WTC11 (cell line): Measurements from ENCODE around the gene SOS2. TPM values are rescaled to one million over a fixed set of nuclear protein-coding genes. Genes with fewer than 3 reads are reported as not detected.
A peak's percentile ranks its signal among the peaks of the same experiment; 100 is the strongest.

Source experiments
- ATAC-seq: fragments of 200-7000 bp; cut with Tn5 transposase; 2 replicates; pipeline ENCODE4 v1.10.0; 2021; ENCODE audit warnings: mild to moderate bottlenecking, moderate library complexity
- CTCF ChIA-PET: fragments of 300-600 bp; sonication (Branson Sonifier 250); formaldehyde crosslinking; loops from one replicate; lab custom pipeline; 2021; ENCODE audit warnings: antibody characterized with exemption; lab: Charles Lee
- POLR2A ChIA-PET: fragments of 350-600 bp; sonication (Branson Sonifier 250); formaldehyde crosslinking; loops from one replicate; lab custom pipeline; 2021; ENCODE audit warnings: antibody characterized with exemption; lab: Charles Lee
- DNase-seq: peaks from one replicate; pipeline ENCODE4 v3.0.0; 2021; ENCODE audit warnings: low spot score
- H3K27ac Mint-ChIP-seq: 2 replicates; pipeline ENCODE4 v1.8.0; 2021; ENCODE audit warnings: mixed read lengths
- H3K27me3 Mint-ChIP-seq: 2 replicates; pipeline ENCODE4 v1.8.0; 2021; ENCODE audit warnings: low read depth, mild to moderate bottlenecking, moderate library complexity, mixed read lengths
- H3K36me3 Mint-ChIP-seq: 2 replicates; pipeline ENCODE4 v1.8.0; 2021; ENCODE audit warnings: mixed read lengths
- H3K4me1 Mint-ChIP-seq: 2 replicates; pipeline ENCODE4 v1.8.0; 2022; ENCODE audit warnings: mixed read lengths
- H3K4me3 Mint-ChIP-seq: 2 replicates; pipeline ENCODE4 v1.8.0; 2021; ENCODE audit warnings: mild to moderate bottlenecking, moderate library complexity, mixed read lengths
- H3K9me3 Mint-ChIP-seq: 2 replicates; pipeline ENCODE4 v1.8.0; 2021; ENCODE audit warnings: mixed read lengths
- ATF1 ChIP-seq: sonication (generic); formaldehyde crosslinking; IDR thresholded peaks from 2 replicates; pipeline ENCODE4 v1.8.1; 2023; ENCODE audit warnings: mild to moderate bottlenecking, moderate library complexity, missing genetic modification reagents
- ATF6 ChIP-seq: sonication (generic); formaldehyde crosslinking; IDR thresholded peaks from 2 replicates; pipeline ENCODE4 v1.8.1; 2023; ENCODE audit warnings: mild to moderate bottlenecking, missing genetic modification reagents
- CDX4 ChIP-seq: fragments of 250-450 bp; sonication (Bioruptor Pico); IDR thresholded peaks from 2 replicates; pipeline ENCODE4 v1.9.0; 2021; ENCODE audit warnings: moderate library complexity, mild to moderate bottlenecking, inconsistent platforms, borderline replicate concordance
- CREB1 ChIP-seq: sonication (generic); formaldehyde crosslinking; IDR thresholded peaks from 2 replicates; pipeline ENCODE4 v1.8.0; 2023; ENCODE audit warnings: mild to moderate bottlenecking, missing genetic modification reagents
- EMX1 ChIP-seq: fragments of 250-450 bp; sonication (Bioruptor Pico); IDR thresholded peaks from 2 replicates; pipeline ENCODE4 v1.8.0; 2021; ENCODE audit warnings: mild to moderate bottlenecking
- ESRRA ChIP-seq: sonication (generic); formaldehyde crosslinking; IDR thresholded peaks from 2 replicates; pipeline ENCODE4 v1.8.1; 2022; ENCODE audit warnings: mild to moderate bottlenecking, missing genetic modification reagents, borderline replicate concordance
- HMGXB4 ChIP-seq: sonication (generic); formaldehyde crosslinking; IDR thresholded peaks from 2 replicates; pipeline ENCODE4 v1.8.1; 2023; ENCODE audit warnings: mild to moderate bottlenecking, moderate library complexity, missing genetic modification reagents
- MAX ChIP-seq: sonication (generic); formaldehyde crosslinking; IDR thresholded peaks from 2 replicates; pipeline ENCODE4 v1.8.0; 2022; ENCODE audit warnings: mild to moderate bottlenecking, missing genetic modification reagents
- NFATC4 ChIP-seq: fragments of 250-450 bp; sonication (Bioruptor Pico); IDR thresholded peaks from 2 replicates; pipeline ENCODE4 v1.9.0; 2021; ENCODE audit warnings: mild to moderate bottlenecking
- NR2C2 ChIP-seq: sonication (generic); formaldehyde crosslinking; IDR thresholded peaks from 2 replicates; pipeline ENCODE4 v1.8.0; 2022; ENCODE audit warnings: mild to moderate bottlenecking, missing genetic modification reagents
- USF1 ChIP-seq: sonication (generic); formaldehyde crosslinking; IDR thresholded peaks from 2 replicates; pipeline ENCODE4 v1.8.0; 2022; ENCODE audit warnings: mild to moderate bottlenecking, missing genetic modification reagents
- ZMAT4 ChIP-seq: fragments of 250-450 bp; sonication (Bioruptor Pico); IDR thresholded peaks from 2 replicates; pipeline ENCODE4 v1.9.0; 2021; ENCODE audit warnings: mild to moderate bottlenecking
- ZNF138 ChIP-seq: sonication (generic); formaldehyde crosslinking; conservative IDR thresholded peaks from 2 replicates; pipeline ENCODE4 v1.8.1; 2022; ENCODE audit warnings: mild to moderate bottlenecking, moderate library complexity, missing genetic modification reagents
- ZNF232 ChIP-seq: sonication (generic); formaldehyde crosslinking; IDR thresholded peaks from 2 replicates; pipeline ENCODE4 v1.8.0; 2022; ENCODE audit warnings: mild to moderate bottlenecking, missing genetic modification reagents
- ZNF416 ChIP-seq: fragments of 250-450 bp; sonication (Bioruptor Pico); IDR thresholded peaks from 2 replicates; pipeline ENCODE4 v1.9.0; 2021; ENCODE audit warnings: mild to moderate bottlenecking, inconsistent platforms
- ZNF423 ChIP-seq: fragments of 250-450 bp; sonication (Bioruptor Pico); IDR thresholded peaks from 2 replicates; pipeline ENCODE4 v2.1.2; 2022; ENCODE audit warnings: mild to moderate bottlenecking, moderate library complexity
- total RNA-seq: library from RNA; stranded (reverse); gene quantifications from 3 replicates; pipeline ENCODE4 v1.2.3, GENCODE V29; 2021

SOS2 gene
- total RNA-seq, 1 experiment from 2014 or later, result 11.0 TPM

GRCh38 chr14:50148799-50149198 lies 82.6 kb downstream of the SOS2 start:
- POLR2A ChIA-PET, result no interaction called here
- CTCF ChIA-PET, result no interaction called here
- peaks cover 3% of the 10 kb centered on the region for H3K36me3 Mint-ChIP-seq
- no peaks in the 10 kb centered on the region for H3K4me1 Mint-ChIP-seq
- H3K27me3 Mint-ChIP-seq, result no peaks in the 10 kb centered on the region
- H3K27ac Mint-ChIP-seq, result no peak overlapping the region
- TF ChIP-seq ESRRA (CRISPR knock-in tag) (no peak), NR2C2 (CRISPR knock-in tag) (no peak), HMGXB4 (no peak), EMX1 (CRISPR knock-in tag) (no peak), ATF1 (CRISPR knock-in tag) (no peak), ATF6 (CRISPR knock-in tag) (no peak), ZNF416 (CRISPR knock-in tag) (no peak), ZNF138 (CRISPR knock-in tag) (no peak), ZNF232 (CRISPR knock-in tag) (no peak)
- no peak overlapping the region for H3K4me3 Mint-ChIP-seq
- DNase-seq (no peak), ATAC-seq (no peak)
- no peaks in the 10 kb centered on the region for H3K9me3 Mint-ChIP-seq

GRCh38 chr14:50139192-50139591 lies 92.2 kb downstream of the SOS2 start:
- ChIA-PET POLR2A (no interaction called here), CTCF (no interaction called here)
- no peak for DNase-seq

GRCh38 chr14:50127802-50128201 lies 103.6 kb downstream of the SOS2 start:
- Mint-ChIP-seq H3K9me3 (peaks cover 6% of the 10 kb centered on the region), H3K4me1 (peaks cover 3% of the 10 kb centered on the region), H3K27me3 (no peaks in the 10 kb centered on the region), H3K36me3 (peaks cover 19% of the 10 kb centered on the region), H3K27ac (no peak overlapping the region), H3K4me3 (no peak overlapping the region)
- ATAC-seq (no peak), DNase-seq (no peak)
- CTCF ChIA-PET, result no interaction called here
- POLR2A ChIA-PET, result no interaction called here
- TF ChIP-seq ZMAT4 (CRISPR knock-in tag) (no peak), CREB1 (CRISPR knock-in tag) (no peak), USF1 (no peak), MAX (CRISPR knock-in tag) (no peak), CDX4 (CRISPR knock-in tag) (no peak), NFATC4 (CRISPR knock-in tag) (no peak), ATF6 (CRISPR knock-in tag) (no peak)

More at GRCh38 chr14:50139192-50139591, 92.2 kb downstream of the SOS2 start:
- H3K4me1 Mint-ChIP-seq, result peaks cover 7% of the 10 kb centered on the region; the same call in 1 of the 2 replicates
- H3K9me3 Mint-ChIP-seq, result no peaks in the 10 kb centered on the region
- no peak overlapping the region for H3K4me3 Mint-ChIP-seq
- no peaks in the 10 kb centered on the region for H3K36me3 Mint-ChIP-seq
- peak; percentile 91 for ATAC-seq
- peak; percentile 49; the same call in 1 of the 2 replicates for TF ChIP-seq ZNF423 (CRISPR knock-in tag)
- TF ChIP-seq ATF1 (CRISPR knock-in tag), result no peak
- TF ChIP-seq, all 79 proteins: peak for 1
- H3K27me3 Mint-ChIP-seq, result no peaks in the 10 kb centered on the region
- no peak overlapping the region for H3K27ac Mint-ChIP-seq
